Chondrocyte (in vitro differentiated cells): Measurements from ENCODE around the gene ZNF222. TPM values are rescaled to one million over a fixed set of nuclear protein-coding genes. Genes with fewer than 3 reads are reported as not detected.

ENCODE experiments used
- DNase-seq: peaks from one replicate; pipeline ENCODE4 v3.0.0; 2021; ENCODE audit warnings: mixed read lengths, low spot score
- H3K27ac Mint-ChIP-seq: one replicate; pipeline ENCODE4 v1.8.0; 2021; ENCODE audit warnings: mild to moderate bottlenecking, moderate library complexity, mixed read lengths; ENCODE audit not compliant: unreplicated experiment
- H3K27me3 Mint-ChIP-seq: 2 replicates; pipeline ENCODE4 v1.8.0; 2021; ENCODE audit warnings: low read depth, mixed read lengths
- H3K36me3 Mint-ChIP-seq: 2 replicates; pipeline ENCODE4 v1.8.0; 2021; ENCODE audit warnings: low read depth, mixed read lengths
- H3K4me1 Mint-ChIP-seq: 2 replicates; pipeline ENCODE4 v1.8.0; 2021; ENCODE audit warnings: low read depth, mild to moderate bottlenecking, mixed read lengths
- H3K4me3 Mint-ChIP-seq: one replicate; pipeline ENCODE4 v1.8.0; 2021; ENCODE audit warnings: mild to moderate bottlenecking, moderate library complexity, mixed read lengths; ENCODE audit not compliant: unreplicated experiment
- H3K9me3 Mint-ChIP-seq: 2 replicates; pipeline ENCODE4 v1.8.0; 2021; ENCODE audit warnings: low read depth, mixed read lengths
- CTCF ChIP-seq: fragments of 200-600 bp; sonication (generic); IDR thresholded peaks from 2 replicates; pipeline ENCODE4 v1.5.0; 2021; ENCODE audit warnings: antibody characterized with exemption, mild to moderate bottlenecking, moderate library complexity
- total RNA-seq: library from RNA; stranded (reverse); gene quantifications from 3 replicates; pipeline ENCODE4 v1.2.1, GENCODE V29; 2021

ZNF222 gene
- total RNA-seq, 1 donor from 2014 or later = 5.8 TPM

GRCh38 chr19:44055870-44056269 is 30.7 kb downstream of the ZNF222 start:
- Mint-ChIP-seq H3K27me3 (no peaks in the 10 kb centered on the region), H3K27ac (no peak overlapping the region), H3K36me3 (peaks cover 41% of the 10 kb centered on the region), H3K4me3 (no peak overlapping the region), H3K4me1 (peaks cover 18% of the 10 kb centered on the region), H3K9me3 (peaks cover 4% of the 10 kb centered on the region)
- TF ChIP-seq CTCF = no peak
- DNase-seq = no peak

- no peaks in the 10 kb centered on the region for H3K4me1 Mint-ChIP-seq
- H3K27me3 Mint-ChIP-seq = no peaks in the 10 kb centered on the region
- H3K27ac Mint-ChIP-seq = no peak overlapping the region
- no peak for TF ChIP-seq CTCF
- no peak for DNase-seq
- peaks cover 4% of the 10 kb centered on the region for H3K9me3 Mint-ChIP-seq
- no peak overlapping the region for H3K4me3 Mint-ChIP-seq
- H3K36me3 Mint-ChIP-seq = peaks cover 58% of the 10 kb centered on the region
Observed at GRCh38 chr19:44059229-44059628, 34.0 kb downstream of the ZNF222 start.

- DNase-seq = no peak
- H3K4me3 Mint-ChIP-seq = no peak overlapping the region
- no peak overlapping the region for H3K27ac Mint-ChIP-seq
- no peak for TF ChIP-seq CTCF
- peaks cover 60% of the 10 kb centered on the region for H3K36me3 Mint-ChIP-seq
- peaks cover 12% of the 10 kb centered on the region for H3K9me3 Mint-ChIP-seq
- no peaks in the 10 kb centered on the region for H3K27me3 Mint-ChIP-seq
- H3K4me1 Mint-ChIP-seq = no peaks in the 10 kb centered on the region
Observed at GRCh38 chr19:44061038-44061437, 35.9 kb downstream of the ZNF222 start.

GRCh38 chr19:44066305-44066704 is 41.1 kb downstream of the ZNF222 start:
- no peak overlapping the region for H3K4me3 Mint-ChIP-seq
- TF ChIP-seq CTCF = no peak
- H3K4me1 Mint-ChIP-seq = peaks cover 5% of the 10 kb centered on the region
- no peaks in the 10 kb centered on the region for H3K27me3 Mint-ChIP-seq
- H3K9me3 Mint-ChIP-seq = peaks cover 51% of the 10 kb centered on the region
- H3K36me3 Mint-ChIP-seq = peaks cover 53% of the 10 kb centered on the region
- H3K27ac Mint-ChIP-seq = no peak overlapping the region
- DNase-seq = no peak

- Mint-ChIP-seq H3K4me1 (peaks cover 23% of the 10 kb centered on the region), H3K27me3 (no peaks in the 10 kb centered on the region), H3K27ac (no peak overlapping the region), H3K9me3 (peaks cover 51% of the 10 kb centered on the region), H3K36me3 (peaks cover 40% of the 10 kb centered on the region), H3K4me3 (no peak overlapping the region)
- TF ChIP-seq CTCF = no peak
- DNase-seq = no peak
Observed at GRCh38 chr19:44069415-44069814, 44.2 kb downstream of the ZNF222 start.
